HepG2 (cell line): ENCODE measurements around the gene BID. TPM values are rescaled to one million over a fixed set of nuclear protein-coding genes. Genes with fewer than 3 reads are reported as not detected.

Experiments used
- ATAC-seq: fragments of 200-7000 bp; cut with Tn5 transposase; 3 replicates; pipeline ENCODE4 v1.9.1; 2020; ENCODE audit warnings: mild to moderate bottlenecking, moderate library complexity
- BruUV-seq: library from RNA; stranded (reverse); fragments of 400-500 nt; replicated peaks from 2 replicates; lab custom pipeline; 2021; lab: Mats Ljungman, UMichigan
- CTCF ChIA-PET: fragments of 300-600 bp; formaldehyde crosslinking; extraction: SDS; loops from one replicate; lab custom pipeline; 2021; ENCODE audit warnings: low total read pairs, inconsistent platforms, low intra/inter-chr PET ratio; lab: Yijun Ruan, JAX
- POLR2A ChIA-PET: fragments of 350-600 bp; sonication (Branson Sonifier 250); formaldehyde crosslinking; loops from one replicate; lab custom pipeline; 2020; ENCODE audit warnings: antibody characterized with exemption, inconsistent platforms; lab: Yijun Ruan, JAX
- DNase-seq: peaks from one replicate; pipeline ENCODE4 v3.0.0-alpha.2; 2015; ENCODE audit warnings: low spot score
- FAIRE-seq: peaks from 3 replicates; lab custom pipeline; 2011; peaks lifted over from hg19 to GRCh38; lab: Jason Lieb, UNC
- H2AFZ ChIP-seq: one replicate; pipeline ENCODE4 v1.6.1; 2011; ENCODE audit warnings: low read length, inconsistent platforms
- H3K27ac ChIP-seq: fragments of 300-600 bp; 3 replicates; pipeline ENCODE4 v1.8.0; 2011; ENCODE audit warnings: mixed run types, mild to moderate bottlenecking, mixed read lengths, low read length, inconsistent platforms; ENCODE audit not compliant: insufficient read depth; ENCODE audit errors: extremely low read length
- H3K27me3 ChIP-seq, 2 experiments: fragments of 200-600 bp in 1 of 2; 2 replicates in 1 of 2; 3 replicates in 1 of 2; pipeline versions ENCODE4 v1.6.0 to v1.8.0; 2011; ENCODE audit warnings: low read length in 2 of 2, mild to moderate bottlenecking in 2 of 2, moderate library complexity in 2 of 2, inconsistent platforms in 1 of 2; ENCODE audit not compliant: insufficient read depth in 2 of 2, control insufficient read depth in 1 of 2
- H3K36me3 ChIP-seq, 2 experiments: fragments of 200-600 bp in 1 of 2; replicated peaks in 1 of 2; 2 replicates in 1 of 2; 3 replicates in 1 of 2; pipeline versions ENCODE4 v1.5.1 to v1.8.0; 2011; ENCODE audit warnings: low read length in 2 of 2, inconsistent platforms in 1 of 2; ENCODE audit not compliant: insufficient read depth in 2 of 2, control insufficient read depth in 1 of 2
- H3K4me1 ChIP-seq: 2 replicates; pipeline ENCODE4 v1.5.1; 2012; ENCODE audit warnings: low read length, inconsistent platforms; ENCODE audit not compliant: insufficient read depth
- H3K4me2 ChIP-seq: 2 replicates; pipeline ENCODE4 v1.6.0; 2011; ENCODE audit warnings: low read depth, low read length, inconsistent platforms
- H3K4me3 ChIP-seq, 3 experiments: fragments of 200-600 bp in 1 of 3; sonication (generic), shearing (Covaris generic) in 1 of 3; replicated peaks in 1 of 3; 2 replicates each; pipeline ENCODE4 v1.5.1; 2011 to 2016; ENCODE audit warnings: low read length in 3 of 3, inconsistent platforms in 2 of 3, low read depth in 2 of 3, mild to moderate bottlenecking in 2 of 3, control low read depth in 1 of 3, mixed read lengths in 1 of 3; ENCODE audit not compliant: insufficient read depth in 1 of 3
- H3K79me2 ChIP-seq: one replicate; pipeline ENCODE4 v1.6.1; 2011; ENCODE audit warnings: low read length, inconsistent platforms; ENCODE audit not compliant: insufficient read depth
- H3K9ac ChIP-seq: 2 replicates; pipeline ENCODE4 v1.6.0; 2011; ENCODE audit warnings: mild to moderate bottlenecking, low read depth, low read length, inconsistent platforms; ENCODE audit not compliant: insufficient read depth
- H3K9me3 ChIP-seq: 2 replicates; pipeline ENCODE4 v1.5.1; 2012; ENCODE audit warnings: mild to moderate bottlenecking, low read length
- H4K20me1 ChIP-seq: 2 replicates; pipeline ENCODE4 v1.6.0; 2011; ENCODE audit warnings: inconsistent platforms, mild to moderate bottlenecking, low read length, moderate library complexity; ENCODE audit not compliant: insufficient read depth
- ATF3 ChIP-seq: sonication (generic); formaldehyde crosslinking; IDR thresholded peaks from 2 replicates; pipeline ENCODE4 v1.4.0; 2020; ENCODE audit warnings: missing genetic modification reagents
- ATM ChIP-seq: fragments of 450-650 bp; IDR thresholded peaks from 2 replicates; pipeline ENCODE4 v1.7.1; 2017; ENCODE audit warnings: mild to moderate bottlenecking, borderline replicate concordance
- ELK4 ChIP-seq: sonication (generic); formaldehyde crosslinking; IDR thresholded peaks from 2 replicates; pipeline ENCODE4 v1.9.0; 2021; ENCODE audit warnings: missing genetic modification reagents, borderline replicate concordance
- HDAC1 ChIP-seq: sonication (generic); formaldehyde crosslinking; IDR thresholded peaks from 2 replicates; pipeline ENCODE4 v1.5.1; 2020; ENCODE audit warnings: mild to moderate bottlenecking, missing genetic modification reagents
- HNRNPLL ChIP-seq: fragments of 200-400 bp; formaldehyde crosslinking; IDR thresholded peaks from 2 replicates; pipeline ENCODE4 v1.6.1; 2017; ENCODE audit warnings: mild to moderate bottlenecking, low read depth, low read length; ENCODE audit not compliant: poor library complexity, severe bottlenecking
- HOXA9 ChIP-seq: sonication (generic); formaldehyde crosslinking; IDR thresholded peaks from 2 replicates; pipeline ENCODE4 v1.8.1; 2022; ENCODE audit warnings: missing genetic modification reagents, mild to moderate bottlenecking, moderate library complexity, borderline replicate concordance
- JDP2 ChIP-seq: sonication (generic); formaldehyde crosslinking; IDR thresholded peaks from 2 replicates; pipeline ENCODE4 v1.8.1; 2022; ENCODE audit warnings: missing genetic modification reagents, borderline replicate concordance
- KAT2B ChIP-seq: fragments of 150-350 bp; IDR thresholded peaks from 2 replicates; pipeline ENCODE4 v1.6.1; 2014; ENCODE audit warnings: low read depth, low read length, borderline replicate concordance
- LCORL ChIP-seq, 2 experiments: fragments of 450-650 bp in 1 of 2; sonication (generic) in 1 of 2; formaldehyde crosslinking in 1 of 2; IDR thresholded peaks; 2 replicates each; pipeline versions ENCODE4 v1.5.0 to v1.6.1; 2017 to 2020; ENCODE audit warnings: antibody characterized with exemption in 1 of 2, missing genetic modification reagents in 1 of 2
- MBNL3 ChIP-seq: fragments of 250-450 bp; sonication (Bioruptor Pico); conservative IDR thresholded peaks from 2 replicates; pipeline ENCODE4 v1.8.0; 2022; ENCODE audit warnings: mild to moderate bottlenecking, inconsistent platforms
- NFAT5 ChIP-seq: sonication (generic); formaldehyde crosslinking; IDR thresholded peaks from 2 replicates; pipeline ENCODE4 v1.4.0; 2020; ENCODE audit warnings: missing genetic modification reagents
- NR1H2 ChIP-seq: sonication (generic); formaldehyde crosslinking; IDR thresholded peaks from 2 replicates; pipeline ENCODE4 v1.8.1; 2022; ENCODE audit warnings: low read depth, missing genetic modification reagents, borderline replicate concordance
- NR2F1 ChIP-seq, 2 experiments: fragments of 450-650 bp in 1 of 2; formaldehyde crosslinking in 1 of 2; IDR thresholded peaks; 2 replicates each; pipeline versions ENCODE4 v1.5.0 to v1.6.1; 2016 to 2020; ENCODE audit warnings: mild to moderate bottlenecking in 1 of 2, missing compliant biosample characterization in 1 of 2, missing genetic modification reagents in 1 of 2, moderate library complexity in 1 of 2
- SIN3B ChIP-seq: fragments of 150-350 bp; IDR thresholded peaks from 2 replicates; pipeline ENCODE4 v1.6.1; 2014; ENCODE audit warnings: low read length
- SMAD3 ChIP-seq: sonication (generic); formaldehyde crosslinking; IDR thresholded peaks from 2 replicates; pipeline ENCODE4 v1.4.0; 2020; ENCODE audit warnings: missing genetic modification reagents
- ZNF180 ChIP-seq: sonication (generic); formaldehyde crosslinking; IDR thresholded peaks from 2 replicates; pipeline ENCODE4 v1.4.0; 2020; ENCODE audit warnings: low read depth, missing genetic modification reagents, borderline replicate concordance
- ZNF496 ChIP-seq: sonication (generic); formaldehyde crosslinking; IDR thresholded peaks from 2 replicates; pipeline ENCODE4 v1.8.1; 2023; ENCODE audit warnings: mild to moderate bottlenecking, moderate library complexity, missing genetic modification reagents; ENCODE audit not compliant: insufficient replicate concordance
- ZNF557 ChIP-seq: sonication (generic); formaldehyde crosslinking; IDR thresholded peaks from 2 replicates; pipeline ENCODE4 v1.4.0; 2020; ENCODE audit warnings: missing genetic modification reagents
- ZNF572 ChIP-seq: sonication (generic); formaldehyde crosslinking; IDR thresholded peaks from 2 replicates; pipeline ENCODE4 v1.5.1; 2020; ENCODE audit warnings: mild to moderate bottlenecking, missing genetic modification reagents
- WGBS: methylation state at CpG from one replicate; pipeline ENCODE4 v1.1.6; 2017; ENCODE audit warnings: low lambda C conversion rate; 5-methylcytosine and 5-hydroxymethylcytosine counted together
- in situ Hi-C: cut with HindIII; loops from 2 replicates; pipeline ENCODE4 v1.10.0; 2017; ENCODE audit warnings: low pct_unique_long_range_greater_than_20kb; ENCODE audit not compliant: extremely low pct_ligation_motif_present
- intact Hi-C: fragments of 100-400 bp; cut with micrococcal nuclease; formaldehyde crosslinking; loops from one replicate; pipeline ENCODE4 v1.10.0; 2022; ENCODE audit not compliant: unreplicated experiment
- polyA plus RNA-seq, 8 experiments: library from polyadenylated mRNA; depleted of rRNA in 3 of 8; stranded (reverse) in 7 of 8; unstranded in 1 of 8; fragments of >200 nt; fragmentation: Illumina TruSeq in 4 of 8; extraction: Trizol in 4 of 8; gene quantifications; 2 replicates each; pipeline versions ENCODE4 v1.2.1 to v1.2.3, GENCODE V29; 2011 to 2016; ENCODE audit warnings: low read depth in 4 of 8, missing spikeins in 1 of 8, mixed read lengths in 1 of 8; ENCODE audit not compliant: insufficient read depth in 1 of 8
- total RNA-seq, 5 experiments: library from RNA; depleted of rRNA; stranded (reverse); fragments of >200 nt; fragmentation: Illumina TruSeq; extraction: Trizol; gene quantifications; 2 replicates each; pipeline ENCODE4 v1.2.3, GENCODE V29; 2016; ENCODE audit warnings: low read depth in 1 of 5

BID gene
- total and polyA plus RNA-seq, 2 of the 13 experiments (the other 11 are each of a cell fraction or from before 2014, with no cell fraction given) = 35.3 to 51.7 TPM

- H3K4me1 ChIP-seq = peaks cover 48% of the 10 kb centered on the region
- H2AFZ ChIP-seq = no peak overlapping the region
- H3K27ac ChIP-seq = peak overlapping the region; percentile 79
- ATAC-seq (peak; percentile 86), DNase-seq (peak; percentile 73), FAIRE-seq (peak; percentile 79)
- H3K9ac ChIP-seq = peak overlapping the region; percentile 36
- H4K20me1 ChIP-seq = no peaks in the 10 kb centered on the region
- intact Hi-C loops = loop anchor here (2.0 kb wide), 1 partner anchor 26 kb away; no protein-coding TSS in a partner anchor
- H3K27me3 ChIP-seq = no peaks in the 10 kb centered on the region
- no TSS peak for BruUV-seq
- in situ Hi-C loops = no loop called here
- H3K79me2 ChIP-seq = peaks cover 26% of the 10 kb centered on the region
- H3K9me3 ChIP-seq = no peaks in the 10 kb centered on the region
- POLR2A ChIA-PET = interaction anchor here (1.1 to 4.2 kb wide), 4 partner anchors 12 to 26 kb away, joined by 3 to 19 read pairs (median 10); partner anchors contain the start of gene BID
- H3K36me3 ChIP-seq = no peaks in the 10 kb centered on the region
- H3K4me3 ChIP-seq = peak overlapping the region; percentile 23 to 46 (median 32); a peak in 5 of 6 replicates
- H3K4me2 ChIP-seq = peak overlapping the region; percentile 59
- CTCF ChIA-PET = no interaction called here
- 5% methylated on average over 4 of the region's 4 CpGs for WGBS
- TF ChIP-seq NFAT5 (CRISPR knock-in tag) (no peak), HNRNPLL (no peak), HOXA9 (no peak), NR2F1 (CRISPR knock-in tag; IDR thresholded peaks at IDR 0.05) (no peak), MBNL3 (no peak), SIN3B (no peak), LCORL (IDR thresholded peaks at IDR 0.05) (no peak), LCORL (CRISPR knock-in tag; IDR thresholded peaks at IDR 0.05) (peak; percentile 13; the same call in 1 of the 2 replicates), NR1H2 (CRISPR knock-in tag) (no peak), KAT2B (no peak), ZNF557 (CRISPR knock-in tag) (no peak), ELK4 (CRISPR knock-in tag) (no peak), SMAD3 (CRISPR knock-in tag) (no peak), ZNF180 (no peak), ZNF572 (no peak), ATM (no peak), HDAC1 (CRISPR knock-in tag) (0 out of 2 replicates have a peak, but pooled peaks have one; percentile 10), JDP2 (no peak), ZNF496 (CRISPR knock-in tag) (no peak), ATF3 (CRISPR knock-in tag) (no peak)
These were observed 13.2 kb downstream of the BID start for GRCh38 chr22:17761138-17761488.
